ENCODE measurements around the gene GCGR. TPM values are rescaled to one million over a fixed set of nuclear protein-coding genes. Genes with fewer than 3 reads are reported as not detected.

The GCGR gene
- total and polyA plus RNA-seq, 2 of the 13 experiments (the other 11 are each of a cell fraction or from before 2014, with no cell fraction given) = 0.04 to 0.13 TPM

DNA sequence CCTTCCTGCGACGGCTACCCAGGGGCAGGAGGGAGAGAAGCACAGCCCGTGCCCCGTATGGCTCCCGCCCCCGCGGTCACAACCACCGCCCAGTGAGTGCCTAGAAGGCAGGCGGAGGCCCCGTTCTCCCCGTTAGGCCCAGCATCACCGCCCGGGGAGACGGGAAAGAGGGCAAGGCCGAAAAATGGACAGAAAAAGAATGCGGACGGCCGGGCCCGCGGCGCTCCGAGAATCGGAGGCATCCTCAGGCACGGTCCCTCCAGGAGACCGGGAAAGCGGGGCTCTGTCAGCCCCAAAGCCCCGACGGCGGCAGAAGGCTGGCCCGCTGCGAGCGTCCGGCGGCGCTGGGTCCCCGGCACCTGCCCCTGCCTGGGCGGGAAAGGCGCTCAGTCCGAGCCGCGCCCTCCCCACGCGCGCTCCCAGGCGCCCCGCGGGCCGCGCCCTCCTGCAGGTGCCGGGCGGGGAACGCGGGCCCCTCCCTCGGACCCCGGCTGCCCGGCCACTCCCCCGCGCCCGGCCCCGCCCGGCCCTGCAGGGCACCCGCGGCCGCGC is 28.7 kb downstream of the GCGR start (continued):
- TF ChIP-seq, protein P1, sequence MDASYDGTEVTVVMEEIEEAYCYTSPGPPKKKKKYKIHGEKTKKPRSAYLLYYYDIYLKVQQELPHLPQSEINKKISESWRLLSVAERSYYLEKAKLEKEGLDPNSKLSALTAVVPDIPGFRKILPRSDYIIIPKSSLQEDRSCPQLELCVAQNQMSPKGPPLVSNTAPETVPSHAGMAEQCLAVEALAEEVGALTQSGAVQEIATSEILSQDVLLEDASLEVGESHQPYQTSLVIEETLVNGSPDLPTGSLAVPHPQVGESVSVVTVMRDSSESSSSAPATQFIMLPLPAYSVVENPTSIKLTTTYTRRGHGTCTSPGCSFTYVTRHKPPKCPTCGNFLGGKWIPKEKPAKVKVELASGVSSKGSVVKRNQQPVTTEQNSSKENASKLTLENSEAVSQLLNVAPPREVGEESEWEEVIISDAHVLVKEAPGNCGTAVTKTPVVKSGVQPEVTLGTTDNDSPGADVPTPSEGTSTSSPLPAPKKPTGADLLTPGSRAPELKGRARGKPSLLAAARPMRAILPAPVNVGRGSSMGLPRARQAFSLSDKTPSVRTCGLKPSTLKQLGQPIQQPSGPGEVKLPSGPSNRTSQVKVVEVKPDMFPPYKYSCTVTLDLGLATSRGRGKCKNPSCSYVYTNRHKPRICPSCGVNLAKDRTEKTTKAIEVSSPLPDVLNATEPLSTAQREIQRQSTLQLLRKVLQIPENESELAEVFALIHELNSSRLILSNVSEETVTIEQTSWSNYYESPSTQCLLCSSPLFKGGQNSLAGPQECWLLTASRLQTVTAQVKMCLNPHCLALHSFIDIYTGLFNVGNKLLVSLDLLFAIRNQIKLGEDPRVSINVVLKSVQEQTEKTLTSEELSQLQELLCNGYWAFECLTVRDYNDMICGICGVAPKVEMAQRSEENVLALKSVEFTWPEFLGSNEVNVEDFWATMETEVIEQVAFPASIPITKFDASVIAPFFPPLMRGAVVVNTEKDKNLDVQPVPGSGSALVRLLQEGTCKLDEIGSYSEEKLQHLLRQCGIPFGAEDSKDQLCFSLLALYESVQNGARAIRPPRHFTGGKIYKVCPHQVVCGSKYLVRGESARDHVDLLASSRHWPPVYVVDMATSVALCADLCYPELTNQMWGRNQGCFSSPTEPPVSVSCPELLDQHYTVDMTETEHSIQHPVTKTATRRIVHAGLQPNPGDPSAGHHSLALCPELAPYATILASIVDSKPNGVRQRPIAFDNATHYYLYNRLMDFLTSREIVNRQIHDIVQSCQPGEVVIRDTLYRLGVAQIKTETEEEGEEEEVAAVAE (CRISPR knock-in tag; IDR thresholded peaks at IDR 0.05; ENCODE audit: borderline replicate concordance) = no peak
- TF ChIP-seq ZNF326 (CRISPR knock-in tag; IDR thresholded peaks at IDR 0.05; ENCODE audit: borderline replicate concordance) (no peak), YY1 (IDR thresholded peaks at IDR 0.05; ENCODE audit: insufficient read depth, insufficient replicate concordance, low read depth, low read length) (no peak), RARA (CRISPR knock-in tag; IDR thresholded peaks at IDR 0.05) (no peak), GFI1 (CRISPR knock-in tag; IDR thresholded peaks at IDR 0.05; ENCODE audit: borderline replicate concordance) (no peak), ZNF746 (CRISPR knock-in tag; IDR thresholded peaks at IDR 0.05) (no peak), GATA4 (IDR thresholded peaks at IDR 0.05; ENCODE audit: borderline replicate concordance, low read depth) (no peak), ZFP36L1 (CRISPR knock-in tag; IDR thresholded peaks at IDR 0.05) (no peak), MYNN (CRISPR knock-in tag; IDR thresholded peaks at IDR 0.05; ENCODE audit: low read depth) (no peak), TBX2 (CRISPR knock-in tag; IDR thresholded peaks at IDR 0.05; ENCODE audit: borderline replicate concordance) (no peak), ZNF431 (CRISPR knock-in tag; IDR thresholded peaks at IDR 0.05; ENCODE audit: borderline replicate concordance, low read depth) (no peak)
- TF ChIP-seq, protein P2, sequence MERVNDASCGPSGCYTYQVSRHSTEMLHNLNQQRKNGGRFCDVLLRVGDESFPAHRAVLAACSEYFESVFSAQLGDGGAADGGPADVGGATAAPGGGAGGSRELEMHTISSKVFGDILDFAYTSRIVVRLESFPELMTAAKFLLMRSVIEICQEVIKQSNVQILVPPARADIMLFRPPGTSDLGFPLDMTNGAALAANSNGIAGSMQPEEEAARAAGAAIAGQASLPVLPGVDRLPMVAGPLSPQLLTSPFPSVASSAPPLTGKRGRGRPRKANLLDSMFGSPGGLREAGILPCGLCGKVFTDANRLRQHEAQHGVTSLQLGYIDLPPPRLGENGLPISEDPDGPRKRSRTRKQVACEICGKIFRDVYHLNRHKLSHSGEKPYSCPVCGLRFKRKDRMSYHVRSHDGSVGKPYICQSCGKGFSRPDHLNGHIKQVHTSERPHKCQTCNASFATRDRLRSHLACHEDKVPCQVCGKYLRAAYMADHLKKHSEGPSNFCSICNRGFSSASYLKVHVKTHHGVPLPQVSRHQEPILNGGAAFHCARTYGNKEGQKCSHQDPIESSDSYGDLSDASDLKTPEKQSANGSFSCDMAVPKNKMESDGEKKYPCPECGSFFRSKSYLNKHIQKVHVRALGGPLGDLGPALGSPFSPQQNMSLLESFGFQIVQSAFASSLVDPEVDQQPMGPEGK (CRISPR knock-in tag; IDR thresholded peaks at IDR 0.05) = no peak
- TF ChIP-seq, protein P3, sequence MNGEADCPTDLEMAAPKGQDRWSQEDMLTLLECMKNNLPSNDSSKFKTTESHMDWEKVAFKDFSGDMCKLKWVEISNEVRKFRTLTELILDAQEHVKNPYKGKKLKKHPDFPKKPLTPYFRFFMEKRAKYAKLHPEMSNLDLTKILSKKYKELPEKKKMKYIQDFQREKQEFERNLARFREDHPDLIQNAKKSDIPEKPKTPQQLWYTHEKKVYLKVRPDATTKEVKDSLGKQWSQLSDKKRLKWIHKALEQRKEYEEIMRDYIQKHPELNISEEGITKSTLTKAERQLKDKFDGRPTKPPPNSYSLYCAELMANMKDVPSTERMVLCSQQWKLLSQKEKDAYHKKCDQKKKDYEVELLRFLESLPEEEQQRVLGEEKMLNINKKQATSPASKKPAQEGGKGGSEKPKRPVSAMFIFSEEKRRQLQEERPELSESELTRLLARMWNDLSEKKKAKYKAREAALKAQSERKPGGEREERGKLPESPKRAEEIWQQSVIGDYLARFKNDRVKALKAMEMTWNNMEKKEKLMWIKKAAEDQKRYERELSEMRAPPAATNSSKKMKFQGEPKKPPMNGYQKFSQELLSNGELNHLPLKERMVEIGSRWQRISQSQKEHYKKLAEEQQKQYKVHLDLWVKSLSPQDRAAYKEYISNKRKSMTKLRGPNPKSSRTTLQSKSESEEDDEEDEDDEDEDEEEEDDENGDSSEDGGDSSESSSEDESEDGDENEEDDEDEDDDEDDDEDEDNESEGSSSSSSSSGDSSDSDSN (CRISPR knock-in tag; IDR thresholded peaks at IDR 0.05) = peak; percentile 68; the same call in 1 of the 2 replicates
- TF ChIP-seq, protein P4, sequence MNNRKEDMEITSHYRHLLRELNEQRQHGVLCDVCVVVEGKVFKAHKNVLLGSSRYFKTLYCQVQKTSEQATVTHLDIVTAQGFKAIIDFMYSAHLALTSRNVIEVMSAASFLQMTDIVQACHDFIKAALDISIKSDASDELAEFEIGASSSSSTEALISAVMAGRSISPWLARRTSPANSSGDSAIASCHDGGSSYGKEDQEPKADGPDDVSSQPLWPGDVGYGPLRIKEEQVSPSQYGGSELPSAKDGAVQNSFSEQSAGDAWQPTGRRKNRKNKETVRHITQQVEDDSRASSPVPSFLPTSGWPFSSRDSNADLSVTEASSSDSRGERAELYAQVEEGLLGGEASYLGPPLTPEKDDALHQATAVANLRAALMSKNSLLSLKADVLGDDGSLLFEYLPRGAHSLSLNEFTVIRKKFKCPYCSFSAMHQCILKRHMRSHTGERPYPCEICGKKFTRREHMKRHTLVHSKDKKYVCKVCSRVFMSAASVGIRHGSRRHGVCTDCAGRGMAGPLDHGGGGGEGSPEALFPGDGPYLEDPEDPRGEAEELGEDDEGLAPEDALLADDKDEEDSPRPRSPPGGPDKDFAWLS (CRISPR knock-in tag; IDR thresholded peaks at IDR 0.05; ENCODE audit: borderline replicate concordance) = no peak

Data from HepG2 (cell line).